ENCODE results near the gene TNRC18.

TNRC18 gene

GRCh38 chr7:5453566-5454075, 30.0 kb upstream of the TNRC18 start:
- Histone ChIP-seq H3K4me1 (ENCODE audit: insufficient read depth, low read length, severe bottlenecking) (no peaks in the 10 kb centered on the region), H3K9me2 (ENCODE audit: low read depth, low read length) (no peaks in the 10 kb centered on the region), H3K9ac (ENCODE audit: low read length) (no peak overlapping the region), H3K27me3 (ENCODE audit: insufficient read depth, low read length) (no peaks in the 10 kb centered on the region), H4K20me1 (ENCODE audit: insufficient read depth, low read length) (no peaks in the 10 kb centered on the region), H3K79me2 (ENCODE audit: insufficient read depth, low read length) (no peaks in the 10 kb centered on the region), H3K27ac (ENCODE audit: low read depth, low read length, poor library complexity, severe bottlenecking) (no peak overlapping the region), H2AFZ (ENCODE audit: low read length) (no peak overlapping the region), H3K9me3 (ENCODE audit: low read length) (no peaks in the 10 kb centered on the region), H3K4me3 (ENCODE audit: low read depth, low read length, poor library complexity, severe bottlenecking) (no peak overlapping the region), H3K4me2 (ENCODE audit: low read length) (no peak overlapping the region), H3F3A (ENCODE audit: insufficient read depth, low read length) (no peaks in the 10 kb centered on the region), H3K36me3 (ENCODE audit: insufficient read depth, low read length) (no peaks in the 10 kb centered on the region)
- TF ChIP-seq CTCF (IDR thresholded peaks at IDR 0.05; ENCODE audit: low read length) (no peak), EZH2 (IDR thresholded peaks at IDR 0.05; ENCODE audit: borderline replicate concordance, low read length) (no peak)

GRCh38 chr7:5452937-5453540, 29.4 kb upstream of the TNRC18 start:
- Histone ChIP-seq H4K20me1 (ENCODE audit: insufficient read depth, low read length) (no peaks in the 10 kb centered on the region), H3K27me3 (ENCODE audit: insufficient read depth, low read length) (no peaks in the 10 kb centered on the region), H3K79me2 (ENCODE audit: insufficient read depth, low read length) (no peaks in the 10 kb centered on the region), H3K27ac (ENCODE audit: low read depth, low read length, poor library complexity, severe bottlenecking) (no peak overlapping the region), H2AFZ (ENCODE audit: low read length) (no peak overlapping the region), H3K36me3 (ENCODE audit: insufficient read depth, low read length) (no peaks in the 10 kb centered on the region), H3K4me1 (ENCODE audit: insufficient read depth, low read length, severe bottlenecking) (no peaks in the 10 kb centered on the region), H3K9me3 (ENCODE audit: low read length) (no peaks in the 10 kb centered on the region), H3F3A (ENCODE audit: insufficient read depth, low read length) (no peaks in the 10 kb centered on the region), H3K4me3 (ENCODE audit: low read depth, low read length, poor library complexity, severe bottlenecking) (no peak overlapping the region), H3K9me2 (ENCODE audit: low read depth, low read length) (no peaks in the 10 kb centered on the region), H3K4me2 (ENCODE audit: low read length) (no peak overlapping the region), H3K9ac (ENCODE audit: low read length) (no peak overlapping the region)
- TF ChIP-seq CTCF (IDR thresholded peaks at IDR 0.05; ENCODE audit: low read length) (no peak), EZH2 (IDR thresholded peaks at IDR 0.05; ENCODE audit: borderline replicate concordance, low read length) (no peak)

- H3K27ac ChIP-seq (ENCODE audit: low read depth, low read length, poor library complexity, severe bottlenecking) = no peak overlapping the region
- H3K9me2 ChIP-seq (ENCODE audit: low read depth, low read length) = no peaks in the 10 kb centered on the region
- no peaks in the 10 kb centered on the region for H3F3A ChIP-seq (ENCODE audit: insufficient read depth, low read length)
- no peaks in the 10 kb centered on the region for H3K36me3 ChIP-seq (ENCODE audit: insufficient read depth, low read length)
- no peaks in the 10 kb centered on the region for H3K27me3 ChIP-seq (ENCODE audit: insufficient read depth, low read length)
- TF ChIP-seq CTCF (IDR thresholded peaks at IDR 0.05; ENCODE audit: low read length) (no peak), EZH2 (IDR thresholded peaks at IDR 0.05; ENCODE audit: borderline replicate concordance, low read length) (no peak)
- H3K4me3 ChIP-seq (ENCODE audit: low read depth, low read length, poor library complexity, severe bottlenecking) = no peak overlapping the region
- H3K79me2 ChIP-seq (ENCODE audit: insufficient read depth, low read length) = no peaks in the 10 kb centered on the region
- H3K9me3 ChIP-seq (ENCODE audit: low read length) = no peaks in the 10 kb centered on the region
- no peak overlapping the region for H2AFZ ChIP-seq (ENCODE audit: low read length)
- H3K9ac ChIP-seq (ENCODE audit: low read length) = no peak overlapping the region
- no peaks in the 10 kb centered on the region for H3K4me1 ChIP-seq (ENCODE audit: insufficient read depth, low read length, severe bottlenecking)
- H3K4me2 ChIP-seq (ENCODE audit: low read length) = no peak overlapping the region
- no peaks in the 10 kb centered on the region for H4K20me1 ChIP-seq (ENCODE audit: insufficient read depth, low read length)
Observed at GRCh38 chr7:5452470-5452899, 28.9 kb upstream of the TNRC18 start.
